GM23338 (cell line): ENCODE results near the gene DNAJB12. TPM values are rescaled to one million over a fixed set of nuclear protein-coding genes. Genes with fewer than 3 reads are reported as not detected.
A peak's percentile ranks its signal among the peaks of the same experiment; 100 is the strongest.

Experiments used
- ATAC-seq: fragments of 200-7000 bp; cut with Tn5 transposase; 3 replicates; pipeline ENCODE4 v1.9.1; 2020
- DNase-seq: peaks from one replicate; pipeline ENCODE4 v3.0.0-alpha.2; 2015; ENCODE audit warnings: low spot score
- H2AFZ ChIP-seq: fragments of 200-600 bp; sonication (generic); 2 replicates; pipeline ENCODE4 v1.8.0; 2016; ENCODE audit warnings: antibody characterized with exemption, mild to moderate bottlenecking, moderate library complexity
- H3F3A ChIP-seq: fragments of 200-600 bp; sonication (generic); replicated peaks from 2 replicates; pipeline ENCODE4 v1.8.0; 2017; ENCODE audit warnings: antibody characterized with exemption, mixed run types, low read depth
- H3K27ac ChIP-seq: fragments of 200-600 bp; sonication (generic); 2 replicates; pipeline ENCODE4 v1.6.1; 2016; ENCODE audit warnings: low read depth
- H3K27me3 ChIP-seq: fragments of 200-600 bp; sonication (generic); 2 replicates; pipeline ENCODE4 v1.8.0; 2016; ENCODE audit warnings: mild to moderate bottlenecking, mixed run types, moderate library complexity; ENCODE audit not compliant: insufficient read depth
- H3K36me3 ChIP-seq: fragments of 200-600 bp; sonication (generic); 2 replicates; pipeline ENCODE4 v1.8.0; 2016; ENCODE audit warnings: mild to moderate bottlenecking; ENCODE audit not compliant: insufficient read depth
- H3K4me1 ChIP-seq: fragments of 200-600 bp; sonication (generic); 2 replicates; pipeline ENCODE4 v1.8.0; 2016; ENCODE audit warnings: mild to moderate bottlenecking, moderate library complexity; ENCODE audit not compliant: insufficient read depth
- H3K4me2 ChIP-seq: fragments of 200-600 bp; sonication (generic); 2 replicates; pipeline ENCODE4 v1.7.1; 2017; ENCODE audit warnings: mixed run types
- H3K4me3 ChIP-seq: fragments of 200-600 bp; sonication (generic); 2 replicates; pipeline ENCODE4 v1.6.1; 2016; ENCODE audit warnings: mixed run types
- H3K79me2 ChIP-seq: fragments of 200-600 bp; sonication (generic); replicated peaks from 2 replicates; pipeline ENCODE4 v1.8.0; 2017; ENCODE audit warnings: mild to moderate bottlenecking; ENCODE audit not compliant: insufficient read depth
- H3K9me2 ChIP-seq: fragments of 200-600 bp; sonication (generic); 2 replicates; pipeline ENCODE4 v1.8.0; 2017; ENCODE audit not compliant: insufficient read depth
- H4K20me1 ChIP-seq: fragments of 200-600 bp; sonication (generic); replicated peaks from 2 replicates; pipeline ENCODE4 v1.8.0; 2017; ENCODE audit warnings: mild to moderate bottlenecking; ENCODE audit not compliant: insufficient read depth
- H3K27ac Mint-ChIP-seq: 2 replicates; pipeline ENCODE4 v1.8.0; 2020; ENCODE audit warnings: inconsistent platforms, mild to moderate bottlenecking, moderate library complexity, mixed read lengths
- H3K27me3 Mint-ChIP-seq: 3 replicates; pipeline ENCODE4 v1.8.0; 2022; ENCODE audit warnings: low read depth, mild to moderate bottlenecking, moderate library complexity, mixed read lengths, inconsistent platforms; ENCODE audit not compliant: insufficient read depth, poor library complexity
- H3K36me3 Mint-ChIP-seq: 3 replicates; pipeline ENCODE4 v1.8.0; 2021; ENCODE audit warnings: low read depth, mild to moderate bottlenecking, inconsistent platforms, moderate library complexity, mixed read lengths
- H3K4me1 Mint-ChIP-seq: 3 replicates; pipeline ENCODE4 v1.8.0; 2020; ENCODE audit warnings: mild to moderate bottlenecking, inconsistent platforms, mixed read lengths
- H3K4me3 Mint-ChIP-seq: 3 replicates; pipeline ENCODE4 v1.8.0; 2021; ENCODE audit warnings: moderate library complexity, mild to moderate bottlenecking, inconsistent platforms, mixed read lengths
- H3K9me3 Mint-ChIP-seq: 3 replicates; pipeline ENCODE4 v1.8.0; 2020; ENCODE audit warnings: moderate library complexity, mild to moderate bottlenecking, inconsistent platforms, mixed read lengths
- CREB1 ChIP-seq: fragments of 250-450 bp; sonication (Bioruptor Pico); IDR thresholded peaks from 2 replicates; pipeline ENCODE4 v1.5.0; 2020; ENCODE audit warnings: low read depth, mild to moderate bottlenecking, moderate library complexity
- CTCF ChIP-seq, 2 experiments: fragments of 200-600 bp in 1 of 2; sonication (generic) in 1 of 2; conservative IDR thresholded peaks; 2 replicates each; pipeline versions ENCODE4 v1.5.1 to v1.6.1; 2016 to 2017; ENCODE audit warnings: antibody characterized with exemption in 2 of 2, low read depth in 2 of 2, mild to moderate bottlenecking in 2 of 2, moderate library complexity in 1 of 2
- ETS1 ChIP-seq: IDR thresholded peaks from 2 replicates; pipeline ENCODE4 v1.6.1; 2016; ENCODE audit warnings: antibody characterized with exemption
- EZH2 ChIP-seq: fragments of 200-600 bp; sonication (generic); IDR thresholded peaks from one replicate; pipeline ENCODE4 v1.8.0; 2017; ENCODE audit warnings: antibody characterized with exemption, mild to moderate bottlenecking, low read depth; ENCODE audit not compliant: unreplicated experiment
- EZH2phosphoT487 ChIP-seq: fragments of 200-600 bp; sonication (generic); IDR thresholded peaks from one replicate; pipeline ENCODE4 v1.8.1; 2018; ENCODE audit warnings: antibody characterized with exemption; ENCODE audit not compliant: unreplicated experiment
- JUNB ChIP-seq: IDR thresholded peaks from one replicate; pipeline ENCODE4 v1.6.1; 2016; ENCODE audit warnings: antibody characterized with exemption; ENCODE audit not compliant: unreplicated experiment
- POLR2AphosphoS5 ChIP-seq: IDR thresholded peaks from 2 replicates; pipeline ENCODE4 v1.6.1; 2016; ENCODE audit warnings: antibody characterized with exemption, low read depth
- REST ChIP-seq: IDR thresholded peaks from one replicate; pipeline ENCODE4 v1.6.1; 2018; ENCODE audit warnings: antibody characterized with exemption; ENCODE audit not compliant: unreplicated experiment
- STAT1 ChIP-seq: IDR thresholded peaks from one replicate; pipeline ENCODE4 v1.6.1; 2016; ENCODE audit warnings: antibody characterized with exemption; ENCODE audit not compliant: unreplicated experiment
- ZNF114 ChIP-seq: fragments of 250-450 bp; sonication (Bioruptor Pico); IDR thresholded peaks from 2 replicates; pipeline ENCODE4 v1.5.0; 2020; ENCODE audit warnings: mild to moderate bottlenecking, moderate library complexity
- ZNF331 ChIP-seq: fragments of 250-450 bp; sonication (Bioruptor Pico); IDR thresholded peaks from 2 replicates; pipeline ENCODE4 v1.5.0; 2020; ENCODE audit warnings: low read depth, mild to moderate bottlenecking, moderate library complexity
- polyA plus RNA-seq: library from polyadenylated mRNA; unstranded; fragments of >200 nt; fragmentation: Nextera tagmentation; extraction: Ambion mirVana; gene quantifications from 2 replicates; pipeline ENCODE4 v1.2.1, GENCODE V29; 2016
- total RNA-seq: library from RNA; depleted of rRNA; stranded (reverse); fragments of >200 nt; shearing (Covaris generic); gene quantifications from 2 replicates; pipeline ENCODE4 v1.2.3, GENCODE V29; 2014

Gene DNAJB12
- total and polyA plus RNA-seq, 2 experiments from 2014 or later: 12.8 to 16.0 TPM

GRCh38 chr10:72331575-72332422, 22.9 kb downstream of the DNAJB12 start:
- ATAC-seq (peak; percentile 79), DNase-seq (peak; percentile 84)
- no peaks in the 10 kb centered on the region for H3K79me2 ChIP-seq
- H3K9me2 ChIP-seq: no peaks in the 10 kb centered on the region
- Mint-ChIP-seq H3K36me3 (peaks cover 25% of the 10 kb centered on the region), H3K9me3 (no peaks in the 10 kb centered on the region; the same call in 2 of the 3 replicates), H3K4me1 (peaks cover 49% of the 10 kb centered on the region), H3K27me3 (peaks cover 28% of the 10 kb centered on the region), H3K27ac (peak overlapping the region; percentile 91), H3K4me3 (peak overlapping the region; percentile 55)
- peak overlapping the region; percentile 87 for H3K27ac ChIP-seq
- H3K36me3 ChIP-seq: peaks cover 4% of the 10 kb centered on the region; the same call in 1 of the 2 replicates
- no peaks in the 10 kb centered on the region for H3K27me3 ChIP-seq
- peak; percentile 62 for TF ChIP-seq CREB1 (CRISPR knock-in tag)
- 0 out of 4 replicates have a peak, but pooled peaks of 1 of the 2 experiments have one; percentile 11 for TF ChIP-seq CTCF (conservative IDR thresholded peaks at IDR 0.05; ENCODE audit: low read depth in 2 of 2)
- no peak for TF ChIP-seq STAT1
- TF ChIP-seq ZNF331: no peak
- no peak for TF ChIP-seq EZH2phosphoT487
- peak; percentile 62 for TF ChIP-seq POLR2AphosphoS5
- peak overlapping the region; percentile 68 for H3K4me2 ChIP-seq
- no peak overlapping the region for H2AFZ ChIP-seq
- no peaks in the 10 kb centered on the region for H4K20me1 ChIP-seq
- H3K4me3 ChIP-seq: peak overlapping the region; percentile 35; the same call in 1 of the 2 replicates
- H3K4me1 ChIP-seq: peaks cover 16% of the 10 kb centered on the region; the same call in 1 of the 2 replicates
- peaks cover 16% of the 10 kb centered on the region for H3F3A ChIP-seq

GRCh38 chr10:72330069-72330426, 24.7 kb downstream of the DNAJB12 start:
- H3K27ac Mint-ChIP-seq: no peak overlapping the region
- no peak overlapping the region for H3K27ac ChIP-seq
- ATAC-seq (no peak), DNase-seq (no peak)
- H3K4me2 ChIP-seq: no peak overlapping the region
- peaks cover 16% of the 10 kb centered on the region for H3K4me1 ChIP-seq
- H3K27me3 ChIP-seq: no peaks in the 10 kb centered on the region
- no peaks in the 10 kb centered on the region for H4K20me1 ChIP-seq
- H2AFZ ChIP-seq: no peak overlapping the region
- H3F3A ChIP-seq: peaks cover 16% of the 10 kb centered on the region
- no peak for TF ChIP-seq EZH2
- no peak for TF ChIP-seq ETS1
- TF ChIP-seq EZH2phosphoT487: no peak
- no peak for TF ChIP-seq JUNB
- no peak for TF ChIP-seq REST
- TF ChIP-seq CTCF (conservative IDR thresholded peaks at IDR 0.05; ENCODE audit: low read depth in 2 of 2): no peak
- no peak for TF ChIP-seq ZNF331
- TF ChIP-seq ZNF114 (CRISPR knock-in tag): no peak
- no peak for TF ChIP-seq STAT1
- no peak for TF ChIP-seq CREB1 (CRISPR knock-in tag)
- no peak for TF ChIP-seq POLR2AphosphoS5
- H3K9me3 Mint-ChIP-seq: no peaks in the 10 kb centered on the region; the same call in 1 of the 3 replicates
- no peaks in the 10 kb centered on the region for H3K9me2 ChIP-seq
- H3K36me3 ChIP-seq: no peaks in the 10 kb centered on the region; the same call in 1 of the 2 replicates
- peaks cover 29% of the 10 kb centered on the region for H3K27me3 Mint-ChIP-seq
- no peak overlapping the region for H3K4me3 Mint-ChIP-seq
- peaks cover 53% of the 10 kb centered on the region for H3K4me1 Mint-ChIP-seq
- H3K79me2 ChIP-seq: no peaks in the 10 kb centered on the region
- no peak overlapping the region for H3K4me3 ChIP-seq
- H3K36me3 Mint-ChIP-seq: peaks cover 16% of the 10 kb centered on the region
